NOMO-1 treated with dmso at 0.1 percent for 144 hours (cell line): Measurements from ENCODE around the gene RBFA.

ENCODE experiments used
- DNase-seq: peaks from one replicate; lab custom pipeline; 2025; ENCODE audit not compliant: unreplicated experiment; lab: John Stamatoyannopoulos, UW

The RBFA gene

GRCh38 chr18:80074183-80074582 lies 39.9 kb downstream of the RBFA start:
- DNase-seq, result no peak

- no peak for DNase-seq
These were observed 40.5 kb downstream of the RBFA start for GRCh38 chr18:80074697-80075096.

- DNase-seq, result no peak
These were observed 41.7 kb downstream of the RBFA start for GRCh38 chr18:80075940-80076339.

- DNase-seq, result no peak
These were observed 42.1 kb downstream of the RBFA start for GRCh38 chr18:80076379-80076778.

- DNase-seq, result no peak
These were observed 43.6 kb downstream of the RBFA start for GRCh38 chr18:80077873-80078272.
